Brain microvascular endothelial cell (primary cell): Measurements from ENCODE around the gene BRSK2.
"Not testable (repeated sequence)": the region's sequence is repeated elsewhere in the genome, so short reads cannot be mapped to it uniquely, and the experiment has no call there.

Experiments used
- DNase-seq: peaks from one replicate; pipeline ENCODE4 v3.0.0-alpha.2; 2020
- H3K27ac ChIP-seq: fragments of 250-450 bp; sonication (Bioruptor Pico); 2 replicates; pipeline ENCODE4 v1.5.1; 2020; ENCODE audit warnings: mild to moderate bottlenecking, moderate library complexity
- H3K27me3 ChIP-seq: fragments of 250-450 bp; sonication (Bioruptor Pico); replicated peaks from 2 replicates; pipeline ENCODE4 v1.5.1; 2020; ENCODE audit warnings: mild to moderate bottlenecking
- H3K36me3 ChIP-seq: fragments of 250-450 bp; sonication (Bioruptor Pico); replicated peaks from 2 replicates; pipeline ENCODE4 v1.5.1; 2020; ENCODE audit warnings: mild to moderate bottlenecking
- H3K4me3 ChIP-seq: 2 replicates; pipeline ENCODE4 v1.5.1; 2011; ENCODE audit warnings: low read depth, mild to moderate bottlenecking, control low read depth, low read length, moderate library complexity
- CTCF ChIP-seq: IDR thresholded peaks from 2 replicates; pipeline ENCODE4 v1.5.1; 2011; ENCODE audit warnings: low read depth, mild to moderate bottlenecking, moderate library complexity, low read length, control low read depth, inconsistent platforms; ENCODE audit errors: missing control alignments
- in situ Hi-C: cut with HindIII; loops from 2 replicates; pipeline ENCODE4 v1.10.0; 2017; ENCODE audit warnings: low sequenced_read_pairs, low pct_ligation_motif_present

The BRSK2 gene

GRCh38 chr11:1389932-1390568 lies at the start of gene BRSK2:
TSS of gene BRSK2 (plus strand) at chr11:1389934. CDS start at chr11:1390285, 351 bp downstream.
- Histone ChIP-seq H3K4me3 (peak within 1 kb of the TSS; percentile 46), H3K27me3 (peaks cover 18% of the 10 kb centered on the region), H3K27ac (no peak within 1 kb of the TSS), H3K36me3 (no peaks in the 10 kb centered on the region)
- in situ Hi-C loops = no loop called here
- DNase-seq = no peak
- no peak for TF ChIP-seq CTCF

GRCh38 chr11:1340111-1340510 lies 49.6 kb upstream of the BRSK2 start:
- in situ Hi-C loops = no loop called here
- Histone ChIP-seq H3K36me3 (no peaks in the 10 kb centered on the region), H3K27ac (no peak overlapping the region), H3K4me3 (no peak overlapping the region), H3K27me3 (peaks cover 7% of the 10 kb centered on the region)
- no peak for TF ChIP-seq CTCF
- no peak for DNase-seq

- H3K4me3 ChIP-seq, H3K27ac ChIP-seq, H3K36me3 ChIP-seq, in situ Hi-C loops, DNase-seq, H3K27me3 ChIP-seq: not testable (repeated sequence)
Observed at GRCh38 chr11:1341226-1341625, 48.5 kb upstream of the BRSK2 start.

GRCh38 chr11:1341928-1342524 lies 47.7 kb upstream of the BRSK2 start:
- no peak overlapping the region for H3K4me3 ChIP-seq
- H3K27me3 ChIP-seq = peaks cover 1% of the 10 kb centered on the region
- DNase-seq = peak; percentile 49
- TF ChIP-seq CTCF = no peak
- H3K27ac ChIP-seq = no peak overlapping the region
- in situ Hi-C loops = no loop called here
- H3K36me3 ChIP-seq = no peaks in the 10 kb centered on the region

- Histone ChIP-seq H3K4me3 (no peak overlapping the region), H3K36me3 (no peaks in the 10 kb centered on the region), H3K27me3 (no peaks in the 10 kb centered on the region), H3K27ac (no peak overlapping the region)
- in situ Hi-C loops = no loop called here
- TF ChIP-seq CTCF = no peak
- no peak for DNase-seq
Observed at GRCh38 chr11:1342946-1343345, 46.8 kb upstream of the BRSK2 start.

- no peak for DNase-seq
- in situ Hi-C loops = no loop called here
- H3K36me3 ChIP-seq = no peaks in the 10 kb centered on the region
- H3K27ac ChIP-seq = no peak overlapping the region
- no peak for TF ChIP-seq CTCF
- H3K4me3 ChIP-seq = no peak overlapping the region
- H3K27me3 ChIP-seq = no peaks in the 10 kb centered on the region
Observed at GRCh38 chr11:1343391-1344055, 46.2 kb upstream of the BRSK2 start.
